ENCODE data around the gene NR2F1-AS1.

NR2F1-AS1 gene

GRCh38 chr5:93454896-93455295, 126.1 kb downstream of the NR2F1-AS1 start:
- no peaks in the 10 kb centered on the region for H3K27me3 ChIP-seq (replicated peaks; ENCODE audit: control insufficient read depth, insufficient read depth, low read length)
- no peak for DNase-seq (ENCODE audit: extremely low read depth, insufficient read length)
- no peaks in the 10 kb centered on the region for H3K36me3 ChIP-seq (ENCODE audit: control insufficient read depth, insufficient read depth, low read length)
- H3K4me3 ChIP-seq (replicated peaks; ENCODE audit: low read depth, low read length): no peak overlapping the region
- no peak for TF ChIP-seq CTCF (IDR thresholded peaks at IDR 0.05; ENCODE audit: insufficient read depth, low read length, poor library complexity, severe bottlenecking)

- TF ChIP-seq CTCF (IDR thresholded peaks at IDR 0.05; ENCODE audit: insufficient read depth, low read length, poor library complexity, severe bottlenecking): no peak
- no peak for DNase-seq (ENCODE audit: extremely low read depth, insufficient read length)
- no peak overlapping the region for H3K4me3 ChIP-seq (replicated peaks; ENCODE audit: low read depth, low read length)
- H3K36me3 ChIP-seq (ENCODE audit: control insufficient read depth, insufficient read depth, low read length): no peaks in the 10 kb centered on the region
- no peaks in the 10 kb centered on the region for H3K27me3 ChIP-seq (replicated peaks; ENCODE audit: control insufficient read depth, insufficient read depth, low read length)
Measured at GRCh38 chr5:93452255-93452654, 128.8 kb downstream of the NR2F1-AS1 start.

- DNase-seq (ENCODE audit: extremely low read depth, insufficient read length): no peak
- no peak for TF ChIP-seq CTCF (IDR thresholded peaks at IDR 0.05; ENCODE audit: insufficient read depth, low read length, poor library complexity, severe bottlenecking)
- Histone ChIP-seq H3K27me3 (replicated peaks; ENCODE audit: control insufficient read depth, insufficient read depth, low read length) (no peaks in the 10 kb centered on the region), H3K4me3 (replicated peaks; ENCODE audit: low read depth, low read length) (no peak overlapping the region), H3K36me3 (ENCODE audit: control insufficient read depth, insufficient read depth, low read length) (no peaks in the 10 kb centered on the region)
Measured at GRCh38 chr5:93438124-93438523, 142.9 kb downstream of the NR2F1-AS1 start.

- DNase-seq (ENCODE audit: extremely low read depth, insufficient read length): no peak
- TF ChIP-seq CTCF (IDR thresholded peaks at IDR 0.05; ENCODE audit: insufficient read depth, low read length, poor library complexity, severe bottlenecking): no peak
- Histone ChIP-seq H3K4me3 (replicated peaks; ENCODE audit: low read depth, low read length) (no peak overlapping the region), H3K27me3 (replicated peaks; ENCODE audit: control insufficient read depth, insufficient read depth, low read length) (no peaks in the 10 kb centered on the region), H3K36me3 (ENCODE audit: control insufficient read depth, insufficient read depth, low read length) (no peaks in the 10 kb centered on the region)
Measured at GRCh38 chr5:93436083-93436482, 144.9 kb downstream of the NR2F1-AS1 start.

GRCh38 chr5:93433422-93433821, 147.6 kb downstream of the NR2F1-AS1 start:
- no peaks in the 10 kb centered on the region for H3K27me3 ChIP-seq (replicated peaks; ENCODE audit: control insufficient read depth, insufficient read depth, low read length)
- TF ChIP-seq CTCF (IDR thresholded peaks at IDR 0.05; ENCODE audit: insufficient read depth, low read length, poor library complexity, severe bottlenecking): no peak
- H3K36me3 ChIP-seq (ENCODE audit: control insufficient read depth, insufficient read depth, low read length): no peaks in the 10 kb centered on the region
- no peak for DNase-seq (ENCODE audit: extremely low read depth, insufficient read length)
- H3K4me3 ChIP-seq (replicated peaks; ENCODE audit: low read depth, low read length): no peak overlapping the region

- Histone ChIP-seq H3K4me3 (replicated peaks; ENCODE audit: low read depth, low read length) (no peak overlapping the region), H3K36me3 (ENCODE audit: control insufficient read depth, insufficient read depth, low read length) (no peaks in the 10 kb centered on the region), H3K27me3 (replicated peaks; ENCODE audit: control insufficient read depth, insufficient read depth, low read length) (no peaks in the 10 kb centered on the region)
- no peak for TF ChIP-seq CTCF (IDR thresholded peaks at IDR 0.05; ENCODE audit: insufficient read depth, low read length, poor library complexity, severe bottlenecking)
- DNase-seq (ENCODE audit: extremely low read depth, insufficient read length): no peak
Measured at GRCh38 chr5:93431250-93431649, 149.8 kb downstream of the NR2F1-AS1 start.

All from GM06990 (cell line).